ENCODE measurements around the gene CTTN.

DNA sequence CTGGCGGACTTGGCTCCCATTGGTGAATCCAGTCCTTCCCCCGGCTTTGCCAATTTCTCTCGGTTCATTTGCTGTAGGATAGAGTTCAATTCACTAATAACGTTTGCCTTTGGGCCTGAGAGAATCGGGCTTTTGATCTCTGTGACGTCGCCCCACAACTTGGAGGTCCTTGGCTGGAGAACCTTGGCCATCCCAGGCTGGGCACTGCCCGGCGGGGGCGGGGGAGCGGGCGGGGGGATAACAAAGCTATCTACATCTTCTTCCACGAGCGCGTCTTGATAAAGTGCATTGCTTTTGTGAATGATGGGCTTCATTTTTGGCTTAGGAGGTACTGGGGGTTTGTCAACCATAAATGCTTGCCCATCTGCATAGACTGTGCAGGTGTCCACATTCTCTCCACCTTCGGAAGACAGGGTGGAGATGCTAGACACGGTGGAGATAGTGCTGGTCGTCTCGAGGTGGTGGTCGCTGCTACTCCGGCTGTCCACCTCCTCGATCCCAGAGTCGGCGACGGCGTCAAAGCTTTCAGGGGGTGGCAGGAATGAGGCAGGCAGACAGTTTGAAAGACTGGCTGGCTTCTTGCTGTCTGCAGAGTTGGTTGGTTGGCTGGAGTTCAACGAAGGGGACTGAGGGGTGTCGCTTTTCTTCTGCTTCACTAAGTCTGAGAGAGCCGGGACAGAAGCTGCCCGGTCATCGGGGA is 87.1 kb downstream of the CTTN start:
- TF ChIP-seq, protein P1, sequence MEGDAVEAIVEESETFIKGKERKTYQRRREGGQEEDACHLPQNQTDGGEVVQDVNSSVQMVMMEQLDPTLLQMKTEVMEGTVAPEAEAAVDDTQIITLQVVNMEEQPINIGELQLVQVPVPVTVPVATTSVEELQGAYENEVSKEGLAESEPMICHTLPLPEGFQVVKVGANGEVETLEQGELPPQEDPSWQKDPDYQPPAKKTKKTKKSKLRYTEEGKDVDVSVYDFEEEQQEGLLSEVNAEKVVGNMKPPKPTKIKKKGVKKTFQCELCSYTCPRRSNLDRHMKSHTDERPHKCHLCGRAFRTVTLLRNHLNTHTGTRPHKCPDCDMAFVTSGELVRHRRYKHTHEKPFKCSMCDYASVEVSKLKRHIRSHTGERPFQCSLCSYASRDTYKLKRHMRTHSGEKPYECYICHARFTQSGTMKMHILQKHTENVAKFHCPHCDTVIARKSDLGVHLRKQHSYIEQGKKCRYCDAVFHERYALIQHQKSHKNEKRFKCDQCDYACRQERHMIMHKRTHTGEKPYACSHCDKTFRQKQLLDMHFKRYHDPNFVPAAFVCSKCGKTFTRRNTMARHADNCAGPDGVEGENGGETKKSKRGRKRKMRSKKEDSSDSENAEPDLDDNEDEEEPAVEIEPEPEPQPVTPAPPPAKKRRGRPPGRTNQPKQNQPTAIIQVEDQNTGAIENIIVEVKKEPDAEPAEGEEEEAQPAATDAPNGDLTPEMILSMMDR (IDR thresholded peaks at IDR 0.05): no peak
- no peak for TF ChIP-seq POLR2A (IDR thresholded peaks at IDR 0.05)
